ENCODE data around the gene PITHD1. TPM values are rescaled to one million over a fixed set of nuclear protein-coding genes. Genes with fewer than 3 reads are reported as not detected.

Gene PITHD1
- total RNA-seq, result 48.2 and 50.1 TPM in 2 replicates

GRCh38 chr1:23777979-23778814, at the start of gene PITHD1:
Gene PITHD1 (plus strand): TSS chr1:23778418. CDS start chr1:23778516, 98 bp downstream.

GRCh38 chr1:23743287-23744152, 34.7 kb upstream of the PITHD1 start, which contains the start of gene ELOA:
Gene ELOA (plus strand): TSS chr1:23743471. CDS start chr1:23743504, 33 bp downstream.

GRCh38 chr1:23790696-23791515, 12.7 kb downstream of the PITHD1 start, which contains the start of gene LYPLA2:
Gene LYPLA2 (plus strand): TSS chr1:23791145. CDS start chr1:23792683, 1,538 bp downstream.

GRCh38 chr1:23800400-23801337, 22.5 kb downstream of the PITHD1 start, which contains the start of gene GALE:
Gene GALE (minus strand): TSS chr1:23800754. CDS start chr1:23799007, 1,747 bp downstream.

GRCh38 chr1:23825076-23825761, 47.0 kb downstream of the PITHD1 start, which contains the start of gene HMGCL:
Gene HMGCL (minus strand): TSS chr1:23825429. CDS start chr1:23825415, 14 bp downstream.

Other genes starting within 250 kb of the PITHD1 start
- gene E2F2, start 247.2 kb upstream of the PITHD1 start, total RNA-seq, result 0.08 and 0.23 TPM in 2 replicates
- 20.1 and 35.7 TPM in 2 replicates for gene ID3, start 218.9 kb upstream of the PITHD1 start, total RNA-seq
- 1,241 and 1,359 TPM in 2 replicates for gene RPL11, start 86.6 kb upstream of the PITHD1 start, total RNA-seq
- 21.8 and 38.6 TPM in 2 replicates for gene ELOA, start 34.9 kb upstream of the PITHD1 start, total RNA-seq
- 112 and 128 TPM in 2 replicates for gene LYPLA2, start 12.7 kb downstream of the PITHD1 start, total RNA-seq
- 150 and 155 TPM in 2 replicates for gene GALE, start 22.3 kb downstream of the PITHD1 start, total RNA-seq
- 30.0 and 40.7 TPM in 2 replicates for gene HMGCL, start 47.0 kb downstream of the PITHD1 start, total RNA-seq
- gene FUCA1, start 89.9 kb downstream of the PITHD1 start, total RNA-seq, result 5.5 and 8.9 TPM in 2 replicates
- not detected in 2 replicates for gene CNR2, start 134.9 kb downstream of the PITHD1 start, total RNA-seq
- gene PNRC2, start 181.4 kb downstream of the PITHD1 start, total RNA-seq, result 59.7 and 104 TPM in 2 replicates
- 48.4 and 49.0 TPM in 2 replicates for gene SRSF10, start 201.9 kb downstream of the PITHD1 start, total RNA-seq